ENCODE data around the gene FAM149A.

DNA sequence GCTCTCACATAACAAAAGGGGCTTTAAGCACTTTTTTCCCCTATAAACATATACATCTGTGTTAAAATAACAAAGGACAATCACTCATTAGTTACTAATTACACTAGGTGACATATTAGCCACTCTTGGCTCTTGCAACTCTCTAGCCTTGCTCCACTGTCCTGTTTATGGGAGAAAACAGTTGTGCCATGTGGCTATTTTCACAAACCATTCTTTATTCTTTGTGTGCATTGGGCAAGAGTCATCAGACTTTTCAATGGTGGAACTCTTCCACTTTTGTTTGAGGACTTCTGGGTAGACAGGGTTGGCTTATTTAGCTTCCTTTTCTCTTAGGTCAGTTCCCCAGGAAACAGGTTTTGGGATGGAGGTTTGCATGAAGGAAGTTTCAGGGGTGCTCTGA, 16.0 kb upstream of the FAM149A start:
- TF ChIP-seq CTCF (IDR thresholded peaks at IDR 0.05; ENCODE audit: poor library complexity, severe bottlenecking) (no peak), POLR2AphosphoS5 (IDR thresholded peaks at IDR 0.05) (no peak), EP300 (conservative IDR thresholded peaks at IDR 0.05; ENCODE audit: poor library complexity, severe bottlenecking) (no peak), SMC3 (conservative IDR thresholded peaks at IDR 0.05; ENCODE audit: poor library complexity) (no peak), REST (IDR thresholded peaks at IDR 0.05; ENCODE audit: borderline replicate concordance) (no peak), MXI1 (conservative IDR thresholded peaks at IDR 0.05; ENCODE audit: poor library complexity, severe bottlenecking) (no peak), TAF1 (IDR thresholded peaks at IDR 0.05; ENCODE audit: low read depth) (no peak), EZH2 (IDR thresholded peaks at IDR 0.05; ENCODE audit: borderline replicate concordance, insufficient read depth, low read length, poor library complexity, severe bottlenecking) (no peak)
